Activated naive CD8-positive, alpha-beta T cell treated with anti-CD3 and anti-CD28 coated beads for 36 hours (primary cell): Measurements from ENCODE around the gene HDDC2. TPM values are rescaled to one million over a fixed set of nuclear protein-coding genes. Genes with fewer than 3 reads are reported as not detected.
"Not testable (repeated sequence)": the region's sequence is repeated elsewhere in the genome, so short reads cannot be mapped to it uniquely, and the experiment has no call there.

Experiments
- DNase-seq: peaks from one replicate; pipeline ENCODE4 v3.0.0; 2021
- H3K27ac Mint-ChIP-seq: one replicate; pipeline ENCODE4 v1.8.0; 2022; ENCODE audit warnings: mild to moderate bottlenecking, moderate library complexity, mixed read lengths
- H3K27me3 Mint-ChIP-seq: one replicate; pipeline ENCODE4 v1.8.0; 2022; ENCODE audit warnings: mild to moderate bottlenecking, mixed read lengths
- H3K36me3 Mint-ChIP-seq: one replicate; pipeline ENCODE4 v1.8.0; 2021; ENCODE audit warnings: mild to moderate bottlenecking, mixed read lengths
- H3K4me1 Mint-ChIP-seq: one replicate; pipeline ENCODE4 v1.8.0; 2021; ENCODE audit warnings: mixed read lengths
- H3K4me3 Mint-ChIP-seq: one replicate; pipeline ENCODE4 v1.8.0; 2022; ENCODE audit warnings: mild to moderate bottlenecking, moderate library complexity, mixed read lengths
- H3K9me3 Mint-ChIP-seq: one replicate; pipeline ENCODE4 v1.8.0; 2022; ENCODE audit warnings: mixed read lengths
- total RNA-seq, 2 experiments: library from RNA; stranded (reverse); gene quantifications; one replicate each; pipeline ENCODE4 v1.2.3, GENCODE V29; 2021

HDDC2 gene
- total RNA-seq, 2 experiments from 2014 or later: 130 to 131 TPM

- no peak overlapping the region for H3K4me3 Mint-ChIP-seq
- H3K27ac Mint-ChIP-seq: no peak overlapping the region
- peaks cover 81% of the 10 kb centered on the region for H3K36me3 Mint-ChIP-seq
- H3K4me1 Mint-ChIP-seq: peaks cover 41% of the 10 kb centered on the region
- H3K27me3 Mint-ChIP-seq: no peaks in the 10 kb centered on the region
- no peak for DNase-seq
- H3K9me3 Mint-ChIP-seq: peaks cover 9% of the 10 kb centered on the region
These were observed 7.7 kb downstream of the HDDC2 start for GRCh38 chr6:125294036-125294435.

GRCh38 chr6:125293587-125293986 is 8.2 kb downstream of the HDDC2 start:
- peaks cover 76% of the 10 kb centered on the region for H3K36me3 Mint-ChIP-seq
- no peaks in the 10 kb centered on the region for H3K27me3 Mint-ChIP-seq
- no peak overlapping the region for H3K27ac Mint-ChIP-seq
- no peak for DNase-seq
- peaks cover 38% of the 10 kb centered on the region for H3K4me1 Mint-ChIP-seq
- H3K4me3 Mint-ChIP-seq: no peak overlapping the region
- H3K9me3 Mint-ChIP-seq: peaks cover 9% of the 10 kb centered on the region

- Mint-ChIP-seq H3K27me3 (no peaks in the 10 kb centered on the region), H3K27ac (no peak overlapping the region), H3K36me3 (peaks cover 86% of the 10 kb centered on the region), H3K4me1 (peaks cover 18% of the 10 kb centered on the region), H3K4me3 (no peak overlapping the region), H3K9me3 (peaks cover 37% of the 10 kb centered on the region)
- DNase-seq: no peak
These were observed 14.0 kb downstream of the HDDC2 start for GRCh38 chr6:125287718-125288117.

GRCh38 chr6:125285936-125286335 is 15.8 kb downstream of the HDDC2 start:
- no peak overlapping the region for H3K4me3 Mint-ChIP-seq
- peaks cover 88% of the 10 kb centered on the region for H3K36me3 Mint-ChIP-seq
- H3K27ac Mint-ChIP-seq: no peak overlapping the region
- peaks cover 22% of the 10 kb centered on the region for H3K4me1 Mint-ChIP-seq
- H3K27me3 Mint-ChIP-seq: no peaks in the 10 kb centered on the region
- peaks cover 48% of the 10 kb centered on the region for H3K9me3 Mint-ChIP-seq
- DNase-seq: no peak

DNA sequence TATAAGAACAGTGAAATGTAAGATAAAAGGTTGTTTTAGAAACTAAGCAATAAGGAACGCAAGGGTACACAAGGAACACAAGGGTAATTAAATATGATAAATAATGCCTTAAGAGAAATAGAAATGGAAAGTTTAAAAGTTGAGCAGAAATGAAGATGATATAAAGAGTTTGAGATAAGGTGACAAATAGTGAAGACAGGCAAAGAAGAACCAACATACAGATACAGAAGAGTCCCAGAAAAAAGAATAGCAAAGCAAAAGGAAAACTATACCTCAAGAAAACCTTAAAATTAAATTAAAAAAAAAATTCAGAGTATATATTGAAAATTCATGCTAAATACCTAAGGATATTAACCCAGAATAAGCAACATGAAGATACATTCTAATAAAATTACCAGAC is 16.4 kb downstream of the HDDC2 start:
- Mint-ChIP-seq H3K4me1 (peaks cover 22% of the 10 kb centered on the region), H3K27me3 (no peaks in the 10 kb centered on the region), H3K36me3 (peaks cover 90% of the 10 kb centered on the region), H3K4me3 (no peak overlapping the region), H3K9me3 (peaks cover 50% of the 10 kb centered on the region), H3K27ac (no peak overlapping the region)
- no peak for DNase-seq

GRCh38 chr6:125282470-125282869 is 19.3 kb downstream of the HDDC2 start:
- not testable (repeated sequence) for H3K4me3 Mint-ChIP-seq, H3K27ac Mint-ChIP-seq, H3K27me3 Mint-ChIP-seq, DNase-seq
- Mint-ChIP-seq H3K4me1 (peaks cover 35% of the 10 kb centered on the region), H3K9me3 (peaks cover 37% of the 10 kb centered on the region), H3K36me3 (peaks cover 85% of the 10 kb centered on the region)

GRCh38 chr6:125280370-125281035 is 21.3 kb downstream of the HDDC2 start:
- H3K27ac Mint-ChIP-seq, DNase-seq, H3K4me3 Mint-ChIP-seq, H3K27me3 Mint-ChIP-seq: not testable (repeated sequence)
- peaks cover 78% of the 10 kb centered on the region for H3K36me3 Mint-ChIP-seq
- peaks cover 32% of the 10 kb centered on the region for H3K9me3 Mint-ChIP-seq
- H3K4me1 Mint-ChIP-seq: peaks cover 33% of the 10 kb centered on the region

- Mint-ChIP-seq H3K27me3 (no peaks in the 10 kb centered on the region), H3K36me3 (peaks cover 78% of the 10 kb centered on the region), H3K27ac (no peak overlapping the region), H3K9me3 (peaks cover 29% of the 10 kb centered on the region), H3K4me3 (no peak overlapping the region), H3K4me1 (peaks cover 31% of the 10 kb centered on the region)
- DNase-seq: no peak
These were observed 21.8 kb downstream of the HDDC2 start for GRCh38 chr6:125279961-125280360.

GRCh38 chr6:125277838-125278237 is 23.9 kb downstream of the HDDC2 start:
- no peak for DNase-seq
- Mint-ChIP-seq H3K27me3 (no peaks in the 10 kb centered on the region), H3K36me3 (peaks cover 76% of the 10 kb centered on the region), H3K4me3 (no peak overlapping the region), H3K9me3 (peaks cover 15% of the 10 kb centered on the region), H3K27ac (no peak overlapping the region), H3K4me1 (peaks cover 21% of the 10 kb centered on the region)

GRCh38 chr6:125275779-125276178 is 26.0 kb downstream of the HDDC2 start:
- Mint-ChIP-seq H3K27me3 (no peaks in the 10 kb centered on the region), H3K4me1 (peaks cover 13% of the 10 kb centered on the region), H3K9me3 (peaks cover 2% of the 10 kb centered on the region), H3K4me3 (no peak overlapping the region), H3K36me3 (peaks cover 70% of the 10 kb centered on the region), H3K27ac (no peak overlapping the region)
- DNase-seq: no peak

DNA sequence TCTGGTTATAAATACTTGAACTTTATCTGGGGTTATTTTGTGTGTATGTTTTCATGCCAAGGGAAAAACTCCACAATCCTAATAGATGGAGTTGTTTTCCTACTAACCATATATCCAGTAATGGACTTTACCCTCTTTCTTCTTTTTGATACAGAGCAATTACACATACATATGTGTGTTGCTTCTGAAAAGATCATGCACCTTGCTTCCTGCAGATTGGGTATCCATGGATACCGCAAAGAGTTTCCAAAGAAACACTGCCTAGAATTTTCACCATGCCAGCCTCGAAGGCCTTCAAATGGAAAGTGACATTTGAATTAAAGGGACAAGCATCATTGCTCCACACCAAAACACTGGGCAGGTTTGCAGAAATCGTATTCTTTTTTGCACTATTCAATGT is 26.8 kb downstream of the HDDC2 start:
- Mint-ChIP-seq H3K4me1 (peaks cover 9% of the 10 kb centered on the region), H3K27ac (no peak overlapping the region), H3K4me3 (no peak overlapping the region), H3K9me3 (no peaks in the 10 kb centered on the region), H3K27me3 (no peaks in the 10 kb centered on the region), H3K36me3 (peaks cover 62% of the 10 kb centered on the region)
- no peak for DNase-seq

- no peak for DNase-seq
- H3K36me3 Mint-ChIP-seq: peaks cover 58% of the 10 kb centered on the region
- no peaks in the 10 kb centered on the region for H3K27me3 Mint-ChIP-seq
- no peaks in the 10 kb centered on the region for H3K9me3 Mint-ChIP-seq
- H3K4me1 Mint-ChIP-seq: peaks cover 4% of the 10 kb centered on the region
- H3K27ac Mint-ChIP-seq: no peak overlapping the region
- H3K4me3 Mint-ChIP-seq: no peak overlapping the region
These were observed 27.8 kb downstream of the HDDC2 start for GRCh38 chr6:125273965-125274364.

DNA sequence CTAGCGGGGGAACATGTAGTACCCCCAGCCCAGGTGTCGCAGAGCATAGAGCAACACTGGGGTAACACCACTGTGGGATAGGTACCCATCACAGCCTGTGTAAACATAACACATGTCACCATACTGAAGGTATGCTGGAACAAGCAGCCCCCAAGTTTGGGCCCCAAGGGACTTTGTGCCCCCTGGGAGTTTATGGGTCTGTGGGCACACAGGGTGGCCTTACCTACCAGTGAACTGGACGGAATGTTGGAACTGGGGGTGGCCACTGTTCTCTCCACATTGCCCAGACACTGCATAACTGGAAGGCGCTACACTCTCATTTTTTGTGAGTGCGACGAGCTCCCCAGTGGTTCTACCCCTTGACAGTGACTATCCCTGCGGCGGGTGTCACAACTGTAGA is 28.5 kb downstream of the HDDC2 start:
- no peak for DNase-seq
- Mint-ChIP-seq H3K9me3 (no peaks in the 10 kb centered on the region), H3K27me3 (no peaks in the 10 kb centered on the region), H3K36me3 (peaks cover 52% of the 10 kb centered on the region), H3K4me3 (no peak overlapping the region), H3K27ac (no peak overlapping the region), H3K4me1 (no peaks in the 10 kb centered on the region)

GRCh38 chr6:125271486-125272159 is 30.1 kb downstream of the HDDC2 start:
- no peak overlapping the region for H3K4me3 Mint-ChIP-seq
- no peaks in the 10 kb centered on the region for H3K9me3 Mint-ChIP-seq
- no peaks in the 10 kb centered on the region for H3K4me1 Mint-ChIP-seq
- H3K27ac Mint-ChIP-seq: no peak overlapping the region
- H3K27me3 Mint-ChIP-seq: no peaks in the 10 kb centered on the region
- no peak for DNase-seq
- H3K36me3 Mint-ChIP-seq: peaks cover 47% of the 10 kb centered on the region

- no peaks in the 10 kb centered on the region for H3K9me3 Mint-ChIP-seq
- no peaks in the 10 kb centered on the region for H3K4me1 Mint-ChIP-seq
- no peak overlapping the region for H3K4me3 Mint-ChIP-seq
- H3K27ac Mint-ChIP-seq: no peak overlapping the region
- H3K27me3 Mint-ChIP-seq: no peaks in the 10 kb centered on the region
- peaks cover 38% of the 10 kb centered on the region for H3K36me3 Mint-ChIP-seq
- DNase-seq: no peak
These were observed 31.4 kb downstream of the HDDC2 start for GRCh38 chr6:125270380-125270779.
